Measurements from ENCODE around the gene DSCAML1. TPM values are rescaled to one million over a fixed set of nuclear protein-coding genes. Genes with fewer than 3 reads are reported as not detected.

The DSCAML1 gene
- total RNA-seq, 6 donors from 2014 or later = 0.30 to 3.1 (median 1.3) TPM

DNA sequence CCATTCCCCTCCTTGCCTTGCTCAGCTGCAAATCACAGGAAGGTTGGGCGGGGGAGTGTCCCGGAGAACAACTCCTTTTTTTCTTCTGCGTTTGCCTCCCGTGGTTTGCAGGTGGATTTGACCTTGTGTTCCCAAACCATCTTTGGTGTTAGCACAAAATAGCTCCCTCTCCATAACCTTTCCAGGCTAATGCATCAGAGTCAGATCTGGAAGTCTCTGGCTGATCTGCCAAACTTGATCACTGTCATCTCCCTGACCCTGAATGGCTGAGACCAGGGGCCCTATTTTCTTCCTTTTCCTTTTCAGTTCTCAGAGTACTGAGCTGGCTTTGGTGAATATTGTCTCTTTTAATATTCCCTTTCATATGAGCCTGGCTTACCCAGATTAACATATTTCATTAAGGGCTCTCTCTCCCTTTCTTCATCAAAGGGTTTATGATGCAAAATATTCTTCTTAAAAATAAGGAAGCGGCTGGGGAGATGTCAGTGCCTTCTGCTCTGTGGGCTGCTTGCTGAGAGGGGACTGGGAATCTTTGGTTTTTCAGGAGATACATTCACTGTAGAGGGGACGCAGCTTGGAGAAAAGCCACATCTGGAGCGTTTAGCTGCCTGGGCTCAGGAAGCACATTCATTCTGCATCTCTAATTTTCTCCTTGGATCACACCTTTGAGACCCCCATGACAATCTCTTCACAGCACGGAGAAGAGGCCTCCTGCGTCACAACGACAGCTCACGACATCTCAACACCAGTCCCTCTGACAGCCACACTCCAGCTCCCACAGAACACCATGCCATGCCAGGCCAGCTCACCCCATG lies 321.1 kb downstream of the DSCAML1 start:
- H3K36me3 ChIP-seq = no peaks in the 10 kb centered on the region
- H3K27ac ChIP-seq = no peak overlapping the region
- DNase-seq = no peak
- ATAC-seq (ENCODE audit: low FRiP score in 2 of 2) = no peak
- 76% methylated on average over 11 of the region's 11 CpGs for WGBS, 2 donors
- H3K4me3 ChIP-seq = no peak overlapping the region
- H3K4me1 ChIP-seq = no peaks in the 10 kb centered on the region
- H3K27me3 ChIP-seq = no peaks in the 10 kb centered on the region
- TF ChIP-seq EP300 (IDR thresholded peaks at IDR 0.05) (no peak), POLR2A (IDR thresholded peaks at IDR 0.05) (no peak), POLR2AphosphoS5 (IDR thresholded peaks at IDR 0.05) (no peak)
- TF ChIP-seq, protein P1, sequence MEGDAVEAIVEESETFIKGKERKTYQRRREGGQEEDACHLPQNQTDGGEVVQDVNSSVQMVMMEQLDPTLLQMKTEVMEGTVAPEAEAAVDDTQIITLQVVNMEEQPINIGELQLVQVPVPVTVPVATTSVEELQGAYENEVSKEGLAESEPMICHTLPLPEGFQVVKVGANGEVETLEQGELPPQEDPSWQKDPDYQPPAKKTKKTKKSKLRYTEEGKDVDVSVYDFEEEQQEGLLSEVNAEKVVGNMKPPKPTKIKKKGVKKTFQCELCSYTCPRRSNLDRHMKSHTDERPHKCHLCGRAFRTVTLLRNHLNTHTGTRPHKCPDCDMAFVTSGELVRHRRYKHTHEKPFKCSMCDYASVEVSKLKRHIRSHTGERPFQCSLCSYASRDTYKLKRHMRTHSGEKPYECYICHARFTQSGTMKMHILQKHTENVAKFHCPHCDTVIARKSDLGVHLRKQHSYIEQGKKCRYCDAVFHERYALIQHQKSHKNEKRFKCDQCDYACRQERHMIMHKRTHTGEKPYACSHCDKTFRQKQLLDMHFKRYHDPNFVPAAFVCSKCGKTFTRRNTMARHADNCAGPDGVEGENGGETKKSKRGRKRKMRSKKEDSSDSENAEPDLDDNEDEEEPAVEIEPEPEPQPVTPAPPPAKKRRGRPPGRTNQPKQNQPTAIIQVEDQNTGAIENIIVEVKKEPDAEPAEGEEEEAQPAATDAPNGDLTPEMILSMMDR (IDR thresholded peaks at IDR 0.05) = no peak
- no peaks in the 10 kb centered on the region for H3K9me3 ChIP-seq

DNA sequence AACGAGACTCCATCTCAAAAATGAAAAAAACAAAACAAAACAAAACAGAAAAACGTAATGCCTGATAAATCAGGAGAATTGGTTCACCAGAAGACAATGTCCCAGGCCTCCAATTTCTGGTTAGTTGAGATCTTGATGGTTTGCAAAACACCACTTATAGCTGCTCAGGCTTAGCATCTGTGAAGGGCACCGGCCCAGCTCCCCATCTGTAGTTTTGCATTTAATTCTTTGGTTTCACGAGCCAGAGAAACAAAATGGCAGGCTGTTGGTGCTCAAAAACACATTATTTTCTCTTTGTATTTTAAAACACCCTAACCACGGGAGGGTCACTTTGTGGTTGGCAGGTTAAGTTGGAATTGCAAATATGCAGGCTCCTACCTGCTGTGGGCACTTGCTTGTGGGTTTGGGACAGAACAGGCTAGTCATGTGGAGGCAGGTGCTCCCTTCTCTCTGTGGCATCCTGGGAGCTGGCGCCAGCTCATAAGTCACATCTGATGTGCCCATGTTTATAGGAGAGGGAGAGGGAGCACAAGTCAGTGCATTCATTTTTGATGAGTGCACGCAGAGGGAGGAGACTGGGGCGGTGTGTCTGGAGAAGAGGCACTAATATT lies 323.4 kb downstream of the DSCAML1 start:
- no peaks in the 10 kb centered on the region for H3K9me3 ChIP-seq
- H3K4me1 ChIP-seq = no peaks in the 10 kb centered on the region
- H3K36me3 ChIP-seq = no peaks in the 10 kb centered on the region
- H3K4me3 ChIP-seq = no peak overlapping the region
- H3K27me3 ChIP-seq = no peaks in the 10 kb centered on the region
- ATAC-seq (ENCODE audit: low FRiP score in 2 of 2) (no peak), DNase-seq (no peak)
- WGBS, 2 donors = 80 to 82% methylated on average over 8 of the region's 8 CpGs
- H3K27ac ChIP-seq = no peak overlapping the region
- TF ChIP-seq POLR2AphosphoS5 (IDR thresholded peaks at IDR 0.05) (no peak), POLR2A (IDR thresholded peaks at IDR 0.05) (no peak), EP300 (IDR thresholded peaks at IDR 0.05) (no peak)
- TF ChIP-seq, protein P1 (IDR thresholded peaks at IDR 0.05) = no peak

DNA sequence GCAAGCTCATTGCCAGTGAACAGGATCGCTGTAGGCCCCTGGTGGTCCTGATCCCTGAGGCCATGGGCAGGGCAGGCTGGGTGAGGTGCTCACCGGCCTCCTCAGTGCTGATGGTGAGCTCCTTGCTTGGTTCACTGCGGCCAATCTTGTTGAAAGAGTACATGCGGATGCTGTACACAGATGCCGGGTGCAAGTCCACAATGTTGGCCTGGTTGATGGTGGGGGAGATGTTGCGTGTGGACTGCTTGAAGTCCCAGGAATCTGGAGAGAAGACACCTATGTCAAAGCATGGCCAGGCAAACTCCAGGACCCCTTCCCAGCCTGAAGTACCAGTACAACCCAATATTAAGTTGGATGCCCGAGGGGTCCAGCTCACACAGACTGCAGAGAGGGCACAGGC lies 325.2 kb downstream of the DSCAML1 start:
- Histone ChIP-seq H3K36me3 (no peaks in the 10 kb centered on the region), H3K4me1 (no peaks in the 10 kb centered on the region), H3K27me3 (no peaks in the 10 kb centered on the region), H3K9me3 (no peaks in the 10 kb centered on the region), H3K27ac (no peak overlapping the region), H3K4me3 (no peak overlapping the region)
- ATAC-seq (ENCODE audit: low FRiP score in 2 of 2) = no peak
- DNase-seq = no peak
- no peak for TF ChIP-seq POLR2AphosphoS5 (IDR thresholded peaks at IDR 0.05)
- TF ChIP-seq, protein P1 (IDR thresholded peaks at IDR 0.05) = no peak
- no peak for TF ChIP-seq EP300 (IDR thresholded peaks at IDR 0.05)
- TF ChIP-seq POLR2A (IDR thresholded peaks at IDR 0.05) = no peak
- WGBS, 2 donors = 85 to 93% methylated on average over 6 to 7 of the region's 7 CpGs

DNA sequence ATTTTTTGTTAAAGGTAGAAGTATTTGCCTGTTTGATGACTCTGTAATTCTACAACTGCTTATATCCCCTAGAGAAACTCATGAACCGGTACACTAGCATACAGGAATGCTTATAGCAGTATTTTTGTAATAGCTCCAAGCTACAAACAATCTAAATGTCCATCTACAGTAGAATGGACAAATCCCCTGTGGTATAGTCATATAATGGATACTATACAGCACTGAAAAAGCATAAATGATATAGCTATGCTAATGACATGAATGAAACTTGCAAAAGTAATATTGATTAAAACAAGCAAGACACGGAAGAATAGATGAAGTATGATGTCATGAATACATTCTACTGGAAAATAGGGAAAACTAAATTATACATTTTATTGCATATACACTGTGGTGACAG lies 326.4 kb downstream of the DSCAML1 start:
- TF ChIP-seq EP300 (IDR thresholded peaks at IDR 0.05) (no peak), POLR2AphosphoS5 (IDR thresholded peaks at IDR 0.05) (no peak), POLR2A (IDR thresholded peaks at IDR 0.05) (no peak)
- TF ChIP-seq, protein P1 (IDR thresholded peaks at IDR 0.05) = no peak
- WGBS, 2 donors = 91 to 98% methylated on average over 2 of the region's 2 CpGs
- Histone ChIP-seq H3K27me3 (no peaks in the 10 kb centered on the region), H3K36me3 (no peaks in the 10 kb centered on the region), H3K4me3 (no peak overlapping the region), H3K9me3 (no peaks in the 10 kb centered on the region), H3K4me1 (no peaks in the 10 kb centered on the region), H3K27ac (no peak overlapping the region)
- ATAC-seq (ENCODE audit: low FRiP score in 2 of 2) (no peak), DNase-seq (no peak)

Data from upper lobe of left lung (tissue), 6 donors.